ELF-1 (cell line): ENCODE data around the gene CDA.

Experiments used
- DNase-seq: peaks from one replicate; pipeline ENCODE4 v3.0.0-alpha.2; 2016; ENCODE audit warnings: low read depth, low spot score

Gene CDA

GRCh38 chr1:20588634-20589225 is at the start of gene CDA:
Gene CDA, plus strand, starts transcription at chr1:20589097. Its CDS starts 33 bp downstream, at chr1:20589130.
- peak; percentile 49 for DNase-seq

- DNase-seq, result no peak
Observed at GRCh38 chr1:20540281-20540680, 48.6 kb upstream of the CDA start.

GRCh38 chr1:20546637-20547036 is 42.3 kb upstream of the CDA start:
- DNase-seq, result no peak

- no peak for DNase-seq
Observed at GRCh38 chr1:20551161-20551560, 37.7 kb upstream of the CDA start.

- DNase-seq, result peak; percentile 51
Observed at GRCh38 chr1:20551945-20552727, 36.8 kb upstream of the CDA start, which contains the start of gene FAM43B. Gene FAM43B, plus strand, starts transcription at chr1:20552573. Its CDS starts 401 bp downstream, at chr1:20552974.

- DNase-seq, result peak; percentile 48
Observed at GRCh38 chr1:20552728-20553445, 36.0 kb upstream of the CDA start.

GRCh38 chr1:20555025-20555757 is 33.7 kb upstream of the CDA start:
- no peak for DNase-seq

- no peak for DNase-seq
Observed at GRCh38 chr1:20555758-20556120, 33.2 kb upstream of the CDA start.

GRCh38 chr1:20558191-20558590 is 30.7 kb upstream of the CDA start:
- DNase-seq, result no peak

- DNase-seq, result no peak
Observed at GRCh38 chr1:20560966-20561365, 27.9 kb upstream of the CDA start.

GRCh38 chr1:20565234-20565633 is 23.7 kb upstream of the CDA start:
- DNase-seq, result no peak

GRCh38 chr1:20569523-20570098 is 19.3 kb upstream of the CDA start:
- no peak for DNase-seq

- DNase-seq, result no peak
Observed at GRCh38 chr1:20571427-20571826, 17.5 kb upstream of the CDA start.

GRCh38 chr1:20573987-20574386 is 14.9 kb upstream of the CDA start:
- no peak for DNase-seq

GRCh38 chr1:20574686-20575540 is 14.0 kb upstream of the CDA start:
- DNase-seq, result peak; percentile 89

GRCh38 chr1:20575541-20576336 is 13.2 kb upstream of the CDA start:
- no peak for DNase-seq

- DNase-seq, result no peak
Observed at GRCh38 chr1:20578062-20578461, 10.8 kb upstream of the CDA start.

- DNase-seq, result no peak
Observed at GRCh38 chr1:20578721-20579395, 10.0 kb upstream of the CDA start.

- DNase-seq, result peak; percentile 76
Observed at GRCh38 chr1:20584890-20585289, 4.0 kb upstream of the CDA start.
